Stimulated activated CD8-positive, alpha-beta memory T cell treated with anti-CD3 and anti-CD28 coated beads, Interleukin-7, amount 100 ng/mL, for 4 hours (primary cell): ENCODE measurements around the gene BRME1.

Experiments
- DNase-seq, 2 donors: peaks; one replicate each; pipeline ENCODE4 v3.0.0-alpha.2; 2020; ENCODE audit warnings: low read depth in 2 of 2

Gene BRME1

DNA sequence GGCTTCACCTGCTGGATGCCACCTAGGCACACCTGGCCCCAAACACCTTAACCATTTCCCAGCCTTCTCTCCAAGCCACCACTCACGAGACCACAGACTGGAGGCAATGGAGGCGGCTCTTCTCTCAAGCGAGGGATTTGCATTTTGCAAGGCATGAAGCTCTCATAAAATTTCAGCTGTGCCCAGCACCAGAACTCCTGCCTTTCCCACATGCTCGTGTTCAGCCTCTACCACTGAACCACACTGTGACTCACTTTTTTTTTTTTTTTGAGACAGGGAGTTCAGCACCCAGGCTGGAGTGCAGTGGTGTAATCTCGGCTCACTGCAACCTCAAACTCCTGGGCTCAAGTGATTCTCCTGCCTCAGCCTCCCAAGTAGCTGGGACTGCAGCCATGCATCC, 18.4 kb downstream of the BRME1 start:
- DNase-seq, result no peak

DNA sequence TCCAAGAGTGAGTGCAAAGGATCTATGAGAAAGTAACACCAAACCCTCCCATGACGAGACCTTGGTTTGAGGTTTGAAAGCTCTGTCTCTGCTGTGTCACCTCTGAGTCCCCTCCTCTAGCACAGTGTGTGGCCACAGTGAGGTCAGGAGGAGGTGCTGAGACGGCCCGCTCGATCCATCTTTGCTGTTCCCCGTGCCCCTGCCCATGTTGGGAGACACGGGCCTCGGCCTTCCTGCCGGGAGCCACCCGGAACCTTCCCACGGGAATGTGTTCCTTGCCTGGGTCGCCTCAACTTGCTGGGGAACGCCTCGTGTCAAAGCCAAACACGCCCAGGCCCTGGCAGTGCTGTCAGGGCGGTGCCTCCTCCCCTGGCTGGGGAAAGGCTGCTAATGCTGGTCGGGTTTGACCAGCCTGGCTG, 18.9 kb downstream of the BRME1 start:
- peak in 1 of 2 donors; percentile 33 for DNase-seq

- no peak for DNase-seq
Observed at GRCh38 chr19:13885826-13886365, 20.0 kb downstream of the BRME1 start.

GRCh38 chr19:13884726-13885591, 21.0 kb downstream of the BRME1 start:
- DNase-seq, result no peak

DNA sequence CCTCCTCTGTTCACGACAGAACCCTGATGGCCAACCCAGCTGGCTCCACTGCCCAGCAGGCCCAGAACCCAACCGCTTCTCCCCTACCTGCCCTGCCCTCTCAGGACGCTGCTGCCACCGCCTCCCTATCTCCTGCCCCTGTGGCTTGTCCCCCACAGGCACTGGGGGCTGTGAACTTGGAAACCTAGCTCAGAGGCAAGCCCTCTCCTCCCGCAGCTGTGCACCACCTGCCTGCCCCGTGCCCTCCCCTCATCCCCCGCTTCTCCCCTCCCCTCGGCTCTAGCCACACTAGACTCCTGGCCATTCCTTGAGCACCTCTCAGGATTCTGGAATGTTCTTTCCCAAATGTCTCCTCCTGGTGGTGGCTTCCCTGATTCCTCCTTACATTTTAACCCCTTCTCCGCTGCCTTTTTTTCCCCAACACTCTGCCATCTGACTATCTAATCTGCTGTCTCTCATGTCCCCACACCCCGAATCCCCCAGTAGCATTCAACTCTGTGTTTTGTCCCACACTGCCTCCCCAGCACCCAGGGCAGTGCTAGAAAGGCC, 22.3 kb downstream of the BRME1 start:
- DNase-seq, result no peak

DNA sequence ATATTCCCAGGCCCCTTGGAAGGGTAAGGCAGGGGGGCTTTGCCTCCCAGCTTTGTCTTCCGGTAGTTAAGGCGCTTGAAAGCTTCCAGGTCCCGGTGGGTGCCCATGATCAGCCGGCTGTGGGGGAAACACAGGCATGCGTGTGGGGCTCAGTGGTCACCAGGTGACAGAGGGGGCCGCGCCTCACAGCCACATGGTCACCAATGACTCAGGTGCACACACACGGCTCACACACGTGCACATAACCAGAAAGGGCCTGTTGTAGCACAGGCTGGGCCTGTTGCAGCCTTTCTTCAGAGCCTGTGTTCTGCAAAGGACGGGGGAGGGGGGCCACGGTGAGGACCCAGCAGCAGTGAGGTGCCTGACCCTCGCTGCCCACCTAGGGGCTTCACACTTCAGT, 23.1 kb downstream of the BRME1 start:
- no peak for DNase-seq

GRCh38 chr19:13882419-13882795, 23.5 kb downstream of the BRME1 start:
- DNase-seq, result no peak

DNA sequence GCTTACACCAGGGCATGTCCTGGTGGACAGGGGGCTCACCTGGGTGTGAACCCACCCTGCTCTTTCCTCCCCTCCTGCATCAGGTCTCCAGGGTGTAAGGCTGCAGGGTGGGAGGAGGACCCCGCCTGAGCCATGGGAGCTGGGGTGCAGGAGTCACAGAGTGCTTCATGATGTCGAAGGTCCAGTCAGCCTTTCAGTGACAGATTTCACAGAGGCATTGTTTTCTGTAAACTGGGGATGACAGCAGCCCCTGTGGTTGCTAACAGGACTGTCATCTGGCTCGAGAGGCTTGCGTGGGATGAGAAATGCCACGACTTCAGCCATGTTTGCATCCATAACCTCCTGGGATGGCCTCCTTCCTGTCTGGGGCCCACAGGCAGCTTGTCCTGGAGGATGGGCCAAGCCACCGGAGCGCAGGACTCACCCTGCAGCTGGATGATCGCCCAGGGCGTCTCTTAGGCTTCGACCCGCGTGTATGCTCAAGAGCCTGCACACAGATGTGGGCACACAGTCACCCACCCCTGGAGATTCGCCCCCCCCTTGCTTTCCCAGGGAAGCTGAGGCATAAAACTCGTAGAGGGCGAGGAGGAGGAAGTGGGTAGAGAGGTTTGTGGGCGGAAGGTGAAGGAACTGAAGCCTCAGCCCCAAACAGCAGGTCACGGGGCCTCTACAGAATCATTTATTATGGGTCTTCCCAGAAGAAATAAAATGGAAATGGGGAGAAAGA, 24.1 kb downstream of the BRME1 start:
- DNase-seq, result no peak

- no peak for DNase-seq
Observed at GRCh38 chr19:13881251-13881691, 24.6 kb downstream of the BRME1 start.

DNA sequence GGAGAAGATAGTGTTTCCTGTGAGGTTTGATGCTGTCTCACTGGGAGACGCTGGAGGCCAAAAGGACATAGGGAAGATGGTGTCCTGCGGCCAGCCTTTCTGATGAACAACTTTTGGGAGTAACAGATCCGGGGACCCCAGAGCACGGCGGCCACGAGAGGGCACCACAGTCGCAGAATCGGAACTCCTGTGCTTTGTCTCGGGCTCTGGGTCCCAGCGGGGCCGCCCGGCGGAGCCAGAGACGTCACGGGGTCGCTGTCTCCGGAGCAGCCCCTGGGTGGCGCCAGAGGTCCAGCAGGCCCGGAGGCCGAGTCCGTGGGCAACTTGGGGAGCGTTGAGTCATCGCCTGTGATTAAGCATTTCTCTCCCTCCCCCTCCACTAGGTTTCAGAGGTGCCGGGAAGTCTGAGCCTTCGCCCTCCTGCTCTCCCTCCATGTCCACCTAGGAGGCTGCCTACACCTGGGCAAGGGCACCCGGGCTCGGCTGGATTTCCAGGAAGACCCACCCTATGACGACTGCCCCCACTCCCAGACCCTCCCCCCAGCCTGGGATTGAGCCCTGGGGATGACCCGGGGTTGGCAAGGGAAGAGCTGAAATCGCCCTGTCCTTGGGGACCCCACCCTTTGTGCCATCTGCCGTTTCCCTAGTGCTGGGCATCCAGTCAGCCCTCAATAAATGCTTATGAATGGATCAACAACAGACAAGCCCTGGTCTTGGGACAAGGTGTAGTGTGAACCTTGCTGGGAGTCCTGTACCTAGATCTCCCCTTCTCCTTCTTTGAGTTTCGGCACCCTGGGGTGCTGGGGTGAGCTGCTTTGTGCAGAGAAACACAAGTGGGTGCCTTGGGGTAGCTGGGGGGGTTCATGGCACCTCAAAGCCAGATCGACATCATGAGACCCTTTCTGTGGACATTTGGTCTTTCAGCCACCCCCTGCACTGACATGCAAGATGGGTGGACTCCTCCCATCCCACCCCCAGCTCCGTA, 25.6 kb downstream of the BRME1 start:
- DNase-seq, result peak; percentile 95 to 96

GRCh38 chr19:13877303-13877702, 28.6 kb downstream of the BRME1 start:
- DNase-seq, result no peak

DNA sequence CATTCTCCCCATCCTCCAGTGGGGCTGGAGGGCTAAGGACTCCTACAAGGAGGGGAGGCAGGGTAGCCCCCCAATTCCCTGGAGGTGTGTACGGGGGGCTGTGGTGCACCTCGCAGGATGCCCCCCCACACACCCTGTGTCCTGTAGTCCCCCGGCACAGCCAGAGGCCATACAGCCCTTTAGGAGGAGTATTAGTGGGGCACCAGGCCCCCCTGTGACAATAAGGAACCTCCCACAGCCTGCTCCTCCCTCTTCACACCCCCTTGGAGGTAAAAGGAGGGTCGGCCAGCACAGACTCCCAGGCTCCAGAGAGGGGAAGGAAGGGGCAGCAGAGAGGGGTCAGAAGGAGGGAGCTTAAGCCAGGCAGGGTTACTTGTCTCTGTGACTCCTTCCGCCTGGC, 29.1 kb downstream of the BRME1 start, which contains the start of gene NANOS3:
Gene NANOS3, plus strand, starts transcription at position 301 of the 400 bp plus-strand sequence. CDS start 115 bp downstream, outside the sequence.
- no peak for DNase-seq

DNA sequence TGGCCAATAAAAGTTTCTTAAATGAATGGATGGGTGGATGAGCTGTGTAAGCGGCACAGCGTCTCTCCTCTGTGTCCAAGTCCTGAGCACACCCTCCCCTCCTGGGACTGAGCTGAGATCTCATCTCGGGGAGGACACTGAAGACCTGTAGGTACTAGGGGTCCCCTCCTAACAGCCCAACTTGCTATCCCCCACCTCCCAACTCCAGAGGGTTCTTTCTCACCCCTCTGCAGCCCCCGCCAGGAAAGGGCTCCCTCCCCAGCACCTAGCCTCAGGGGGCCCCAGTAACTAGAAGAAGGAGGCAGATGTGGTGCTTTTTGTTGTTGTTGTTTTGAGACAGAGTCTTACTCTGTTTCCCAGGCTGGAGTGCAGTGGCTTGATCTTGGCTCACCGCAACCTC, 30.1 kb downstream of the BRME1 start:
- DNase-seq, result no peak

GRCh38 chr19:13873834-13874515, 31.9 kb downstream of the BRME1 start:
- DNase-seq, result no peak

- DNase-seq, result no peak
Observed at GRCh38 chr19:13872695-13873389, 33.1 kb downstream of the BRME1 start.

- DNase-seq, result no peak
Observed at GRCh38 chr19:13872339-13872694, 33.6 kb downstream of the BRME1 start.

GRCh38 chr19:13870873-13871272, 35.0 kb downstream of the BRME1 start:
- no peak for DNase-seq

- no peak for DNase-seq
Observed at GRCh38 chr19:13869281-13869680, 36.6 kb downstream of the BRME1 start.

DNA sequence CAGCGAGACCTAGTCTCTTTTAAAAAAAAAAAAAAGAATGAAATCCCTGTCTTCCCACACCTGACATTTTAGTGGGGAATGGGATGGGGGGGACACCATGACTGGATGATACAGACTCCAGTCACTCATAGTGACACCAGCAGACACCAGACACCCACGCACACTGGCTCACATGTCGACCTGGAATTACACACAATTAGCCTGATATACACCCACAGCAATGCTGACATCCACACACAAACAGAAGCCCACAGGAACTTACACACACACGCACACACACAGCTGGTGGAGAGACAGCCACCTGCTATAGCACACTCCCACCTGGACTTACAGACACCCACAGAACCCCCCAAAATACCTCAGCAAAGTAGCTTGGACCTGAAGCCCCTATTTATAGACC, 37.3 kb downstream of the BRME1 start:
- no peak for DNase-seq

DNA sequence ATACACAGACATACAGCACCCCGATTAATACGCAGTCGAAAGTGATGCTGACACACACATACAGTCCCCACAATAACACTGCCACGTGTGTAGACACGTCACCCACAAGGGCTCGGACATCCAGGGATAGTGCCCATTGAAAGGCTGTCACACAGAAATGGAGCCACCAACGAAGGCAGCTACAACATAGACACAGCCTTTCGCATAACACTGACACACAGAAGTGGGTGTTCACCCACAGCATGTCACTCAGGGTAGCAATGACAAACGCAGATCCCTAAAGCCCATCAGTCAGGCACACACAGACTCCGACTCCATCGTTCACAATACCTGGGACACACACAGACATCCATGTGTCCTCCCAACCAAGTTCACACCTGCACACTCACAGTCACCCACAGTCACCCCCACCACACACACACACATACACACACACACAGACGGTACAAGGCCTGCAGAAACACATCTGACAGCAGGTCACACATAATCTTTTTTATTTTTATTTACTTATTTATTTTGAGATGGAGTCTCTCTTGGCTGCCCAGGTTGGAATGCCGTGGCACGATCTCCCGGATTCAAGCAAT, 39.4 kb downstream of the BRME1 start:
- no peak for DNase-seq
